MCF 10A (cell line): ENCODE results near the gene RND3. TPM values are rescaled to one million over a fixed set of nuclear protein-coding genes. Genes with fewer than 3 reads are reported as not detected.

ENCODE experiments used
- BruUV-seq: library from RNA; stranded (reverse); fragments of 400-500 nt; replicated peaks from 2 replicates; lab custom pipeline; 2021; lab: Mats Ljungman, UMichigan
- CTCF ChIA-PET: fragments of 300-600 bp; sonication (Branson Sonifier 250); formaldehyde crosslinking; extraction: SDS; loops from one replicate; lab custom pipeline; 2021; ENCODE audit warnings: antibody characterized with exemption, inconsistent platforms; lab: Yijun Ruan, JAX
- POLR2A ChIA-PET: fragments of 300-600, 350-650 bp; sonication (Branson Sonifier 250); formaldehyde crosslinking; extraction: SDS; loops from one replicate; lab custom pipeline; 2020; ENCODE audit warnings: antibody characterized with exemption, inconsistent platforms; lab: Yijun Ruan, JAX
- DNase-seq: peaks from one replicate; pipeline ENCODE4 v3.0.0-alpha.2; 2018; ENCODE audit not compliant: unreplicated experiment
- H3K27ac Mint-ChIP-seq: one replicate; pipeline ENCODE4 v1.8.0; 2022; ENCODE audit warnings: mild to moderate bottlenecking, low read depth, mixed read lengths; ENCODE audit not compliant: unreplicated experiment
- H3K27me3 Mint-ChIP-seq: one replicate; pipeline ENCODE4 v1.8.0; 2022; ENCODE audit warnings: mixed read lengths; ENCODE audit not compliant: insufficient read depth, unreplicated experiment
- H3K36me3 Mint-ChIP-seq: one replicate; pipeline ENCODE4 v1.8.0; 2022; ENCODE audit warnings: mild to moderate bottlenecking, moderate library complexity, mixed read lengths; ENCODE audit not compliant: insufficient read depth, unreplicated experiment
- H3K4me1 Mint-ChIP-seq: one replicate; pipeline ENCODE4 v1.8.0; 2022; ENCODE audit warnings: mixed read lengths; ENCODE audit not compliant: insufficient read depth, unreplicated experiment
- H3K4me3 Mint-ChIP-seq: one replicate; pipeline ENCODE4 v1.8.0; 2022; ENCODE audit warnings: mild to moderate bottlenecking, moderate library complexity, mixed read lengths; ENCODE audit not compliant: unreplicated experiment
- H3K9me3 Mint-ChIP-seq: one replicate; pipeline ENCODE4 v1.8.0; 2022; ENCODE audit warnings: mixed read lengths; ENCODE audit not compliant: unreplicated experiment
- intact Hi-C: fragments of 100-400 bp; cut with micrococcal nuclease; formaldehyde crosslinking; loops from 2 replicates; pipeline ENCODE4 v1.14.1; 2022
- total RNA-seq: library from RNA; stranded (reverse); gene quantifications from 2 replicates; pipeline ENCODE4 v1.2.3, GENCODE V29; 2022
- TF ChIP-seq, protein P1 (sequence below): fragments of 200-600 bp; IDR thresholded peaks from one replicate; pipeline ENCODE4 v1.8.0; 2022; ENCODE audit warnings: antibody characterized with exemption, mild to moderate bottlenecking; ENCODE audit not compliant: unreplicated experiment

Gene RND3
- total RNA-seq, 1 experiment from 2014 or later = 158 TPM

DNA sequence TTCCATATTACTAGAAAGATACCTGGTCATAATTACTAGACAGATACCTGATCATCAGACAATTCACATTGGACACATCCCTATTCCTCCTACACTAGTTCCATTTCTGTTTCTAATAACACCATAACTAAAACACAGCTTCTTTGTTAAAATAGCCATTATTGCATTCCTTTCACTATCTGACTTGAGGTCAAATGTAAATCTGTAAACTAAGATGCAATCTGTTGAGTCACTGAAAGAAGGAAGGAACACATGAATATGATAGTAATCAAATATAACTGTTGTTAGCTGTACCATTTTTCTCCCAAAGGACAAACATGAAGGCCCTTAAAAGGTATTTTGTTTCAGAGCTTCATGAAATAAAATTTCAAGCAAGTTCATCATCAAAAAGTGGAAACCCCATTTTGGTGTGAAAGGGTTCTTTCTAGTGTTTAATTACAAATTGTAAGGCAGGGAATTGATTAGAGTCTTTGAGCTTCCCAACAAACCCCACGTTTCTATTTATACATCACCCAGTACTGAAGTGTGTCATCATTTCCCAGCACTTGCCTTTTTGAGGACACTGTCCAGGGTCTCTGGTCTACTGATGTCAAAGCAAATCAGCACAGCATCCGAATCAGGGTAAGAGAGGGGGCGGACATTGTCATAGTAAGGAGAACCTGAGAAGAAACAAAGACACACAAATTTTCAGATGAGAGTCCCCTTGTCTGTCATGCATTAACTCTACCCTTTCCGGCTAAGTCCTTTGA, 13.0 kb downstream of the RND3 start:
- H3K27me3 Mint-ChIP-seq = no peaks in the 10 kb centered on the region
- TF ChIP-seq, protein P1, sequence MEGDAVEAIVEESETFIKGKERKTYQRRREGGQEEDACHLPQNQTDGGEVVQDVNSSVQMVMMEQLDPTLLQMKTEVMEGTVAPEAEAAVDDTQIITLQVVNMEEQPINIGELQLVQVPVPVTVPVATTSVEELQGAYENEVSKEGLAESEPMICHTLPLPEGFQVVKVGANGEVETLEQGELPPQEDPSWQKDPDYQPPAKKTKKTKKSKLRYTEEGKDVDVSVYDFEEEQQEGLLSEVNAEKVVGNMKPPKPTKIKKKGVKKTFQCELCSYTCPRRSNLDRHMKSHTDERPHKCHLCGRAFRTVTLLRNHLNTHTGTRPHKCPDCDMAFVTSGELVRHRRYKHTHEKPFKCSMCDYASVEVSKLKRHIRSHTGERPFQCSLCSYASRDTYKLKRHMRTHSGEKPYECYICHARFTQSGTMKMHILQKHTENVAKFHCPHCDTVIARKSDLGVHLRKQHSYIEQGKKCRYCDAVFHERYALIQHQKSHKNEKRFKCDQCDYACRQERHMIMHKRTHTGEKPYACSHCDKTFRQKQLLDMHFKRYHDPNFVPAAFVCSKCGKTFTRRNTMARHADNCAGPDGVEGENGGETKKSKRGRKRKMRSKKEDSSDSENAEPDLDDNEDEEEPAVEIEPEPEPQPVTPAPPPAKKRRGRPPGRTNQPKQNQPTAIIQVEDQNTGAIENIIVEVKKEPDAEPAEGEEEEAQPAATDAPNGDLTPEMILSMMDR = no peak
- ChIA-PET CTCF (interaction anchor here (0.6 to 1.2 kb wide), 4 partner anchors 88 to 675 kb away, joined by 3 to 4 read pairs (median 4); no protein-coding TSS in a partner anchor), POLR2A (interaction anchor here (0.6 to 10.7 kb wide), 4 partner anchors 5 to 568 kb away, joined by 3 to 106 read pairs (median 85); no protein-coding TSS in a partner anchor)
- peaks cover 78% of the 10 kb centered on the region for H3K36me3 Mint-ChIP-seq
- no peaks in the 10 kb centered on the region for H3K9me3 Mint-ChIP-seq
- H3K27ac Mint-ChIP-seq = peak overlapping the region; percentile 97
- intact Hi-C loops = loop anchor here (5.0 kb wide), 1 partner anchor 482 kb away; no protein-coding TSS in a partner anchor
- BruUV-seq = no TSS peak
- H3K4me3 Mint-ChIP-seq = no peak overlapping the region
- no peak for DNase-seq
- H3K4me1 Mint-ChIP-seq = peaks cover 69% of the 10 kb centered on the region

DNA sequence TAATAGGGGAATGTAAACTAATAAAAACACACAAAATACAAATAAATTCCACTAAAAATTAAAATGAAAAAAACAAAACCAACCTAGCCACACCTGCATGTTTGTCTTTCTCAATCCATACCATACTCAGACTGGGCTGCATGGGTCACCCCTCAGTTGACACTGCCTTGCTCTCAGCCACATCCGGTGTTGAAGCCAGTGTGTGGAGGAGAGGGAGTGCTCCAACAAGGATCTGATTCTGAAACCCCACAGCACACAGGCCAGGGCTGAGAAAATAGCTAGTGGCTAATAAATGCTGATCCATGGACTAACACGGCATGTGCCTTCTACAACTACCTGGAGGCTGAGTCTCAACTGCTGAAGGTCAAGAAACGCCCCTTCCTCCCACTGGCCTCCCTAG, 13.7 kb downstream of the RND3 start:
- TF ChIP-seq, protein P1 = no peak
- H3K27ac Mint-ChIP-seq = peak overlapping the region; percentile 97
- H3K4me3 Mint-ChIP-seq = no peak overlapping the region
- ChIA-PET CTCF (interaction anchor here (0.6 to 1.6 kb wide), 3 partner anchors 87 to 438 kb away, joined by 3 to 5 read pairs (median 4); no protein-coding TSS in a partner anchor), POLR2A (interaction anchor here (0.6 to 10.7 kb wide), 3 partner anchors 5 to 568 kb away, joined by 3 to 106 read pairs (median 64); no protein-coding TSS in a partner anchor)
- DNase-seq = no peak
- intact Hi-C loops = no loop called here
- no peaks in the 10 kb centered on the region for H3K9me3 Mint-ChIP-seq
- peaks cover 82% of the 10 kb centered on the region for H3K36me3 Mint-ChIP-seq
- no peaks in the 10 kb centered on the region for H3K27me3 Mint-ChIP-seq
- no TSS peak for BruUV-seq
- peaks cover 63% of the 10 kb centered on the region for H3K4me1 Mint-ChIP-seq

- no peak for DNase-seq
- no TSS peak for BruUV-seq
- Mint-ChIP-seq H3K36me3 (peaks cover 86% of the 10 kb centered on the region), H3K9me3 (no peaks in the 10 kb centered on the region), H3K4me1 (peaks cover 57% of the 10 kb centered on the region), H3K27ac (peak overlapping the region; percentile 97), H3K27me3 (no peaks in the 10 kb centered on the region), H3K4me3 (no peak overlapping the region)
- TF ChIP-seq, protein P1 = no peak
- CTCF ChIA-PET = interaction anchor here (0.7 to 1.8 kb wide), 5 partner anchors 13 to 673 kb away, joined by 3 to 6 read pairs (median 3); no protein-coding TSS in a partner anchor
- POLR2A ChIA-PET = interaction anchor here (0.7 to 10.7 kb wide), 7 partner anchors 7 to 331 kb away, joined by 3 to 106 read pairs (median 4); no protein-coding TSS in a partner anchor
- intact Hi-C loops = no loop called here
Measured at GRCh38 chr2:150472511-150472899, 15.0 kb downstream of the RND3 start.

DNA sequence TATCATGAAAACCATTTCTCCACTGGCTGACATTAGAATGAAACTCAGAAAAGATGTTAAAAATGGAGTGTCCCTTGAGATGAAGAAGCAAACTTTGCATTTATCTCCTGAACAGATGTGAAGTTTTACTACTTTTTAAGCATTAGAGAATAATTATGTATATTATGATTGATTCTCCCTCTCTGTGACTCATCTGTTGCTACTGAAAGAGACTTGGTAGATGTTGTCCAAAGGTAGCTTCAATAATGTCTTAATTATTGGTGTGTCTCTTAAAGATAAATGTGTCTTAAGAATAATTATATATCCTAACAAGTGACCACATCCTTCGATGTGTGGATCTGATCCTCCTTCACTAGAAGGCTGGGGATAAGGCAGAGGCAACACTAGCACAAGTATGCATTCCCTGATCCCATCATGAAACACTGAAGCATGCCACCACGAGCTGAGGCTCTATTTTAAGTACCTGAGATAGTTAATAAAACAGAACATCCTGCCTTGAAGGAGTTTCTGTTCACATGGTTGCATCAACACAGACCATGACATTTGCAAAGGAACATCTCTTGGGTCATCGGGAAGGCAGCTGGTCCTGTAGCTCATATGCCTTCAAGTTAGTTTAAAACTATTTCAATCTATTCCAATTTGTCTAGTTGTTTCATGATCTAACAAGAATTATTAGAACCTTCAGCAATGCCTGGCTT, 15.5 kb downstream of the RND3 start:
- BruUV-seq = no TSS peak
- Mint-ChIP-seq H3K36me3 (peaks cover 91% of the 10 kb centered on the region), H3K4me3 (no peak overlapping the region), H3K27ac (peak overlapping the region; percentile 97), H3K4me1 (peaks cover 56% of the 10 kb centered on the region), H3K27me3 (no peaks in the 10 kb centered on the region), H3K9me3 (no peaks in the 10 kb centered on the region)
- intact Hi-C loops = no loop called here
- no peak for DNase-seq
- ChIA-PET POLR2A (interaction anchor here (0.7 to 10.7 kb wide), 8 partner anchors 7 to 331 kb away, joined by 3 to 106 read pairs (median 4); no protein-coding TSS in a partner anchor), CTCF (interaction anchor here (0.6 to 1.8 kb wide), 6 partner anchors 13 to 773 kb away, joined by 3 to 6 read pairs (median 3); no protein-coding TSS in a partner anchor)
- TF ChIP-seq, protein P1 = no peak
